ENCODE data around the gene RFX2. TPM values are rescaled to one million over a fixed set of nuclear protein-coding genes. Genes with fewer than 3 reads are reported as not detected.
"Not testable (repeated sequence)": the region's sequence is repeated elsewhere in the genome, so short reads cannot be mapped to it uniquely, and the experiment has no call there.

Gene RFX2
- total RNA-seq, 1 experiment from 2014 or later, result 9.7 TPM

DNA sequence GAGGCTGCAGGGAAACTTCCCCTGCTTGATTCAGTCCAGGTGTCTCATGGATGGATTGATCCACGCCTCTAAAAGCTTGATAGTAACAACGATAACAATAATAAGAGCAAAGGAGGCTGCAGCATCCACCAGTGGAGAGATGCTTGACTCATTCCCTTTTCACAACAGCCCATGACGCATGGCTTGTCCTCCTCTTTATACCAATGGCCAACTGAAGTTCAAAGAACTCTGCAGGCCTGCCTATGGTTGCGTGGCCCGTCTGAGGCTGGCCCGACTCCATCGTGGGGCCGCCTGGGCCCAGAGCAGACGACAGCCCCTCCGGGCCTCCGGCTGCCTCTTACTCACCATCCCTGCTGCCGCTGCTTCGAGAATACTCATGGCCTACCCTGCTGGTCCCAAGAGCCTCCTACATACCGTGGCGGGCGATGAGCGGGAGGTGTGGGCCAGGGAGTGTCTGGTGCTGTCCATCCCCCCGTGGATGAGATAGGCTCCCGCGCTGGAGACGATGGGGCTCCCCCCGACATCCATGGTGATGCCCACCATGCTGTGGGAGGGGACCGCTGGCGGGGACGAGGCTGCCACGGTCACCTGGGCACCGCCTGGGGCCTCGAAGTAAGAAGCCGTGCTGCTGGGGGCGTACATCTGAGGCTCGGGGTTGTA, 70.6 kb downstream of the RFX2 start:
- H3K27me3 ChIP-seq (replicated peaks), result no peaks in the 10 kb centered on the region
- no peak overlapping the region for H3K27ac ChIP-seq
- H3K36me3 ChIP-seq, result no peaks in the 10 kb centered on the region
- no peaks in the 10 kb centered on the region for H3K4me1 ChIP-seq (replicated peaks)
- H3K9me3 ChIP-seq (replicated peaks), result no peaks in the 10 kb centered on the region
- H3K4me3 ChIP-seq, result no peak overlapping the region
- peak in 1 of 2 experiments; percentile 36 for DNase-seq (ENCODE audit: low read depth in 1 of 2, low spot score in 2 of 2)

GRCh38 chr19:6038634-6039405, 71.5 kb downstream of the RFX2 start:
- H3K27me3 ChIP-seq (replicated peaks), result no peaks in the 10 kb centered on the region
- H3K27ac ChIP-seq, result no peak overlapping the region
- H3K4me1 ChIP-seq (replicated peaks), result no peaks in the 10 kb centered on the region
- no peaks in the 10 kb centered on the region for H3K9me3 ChIP-seq (replicated peaks)
- no peaks in the 10 kb centered on the region for H3K36me3 ChIP-seq
- no peak overlapping the region for H3K4me3 ChIP-seq
- DNase-seq (ENCODE audit: low read depth in 1 of 2, low spot score in 2 of 2), result peak in 1 of 2 experiments; percentile 4

DNA sequence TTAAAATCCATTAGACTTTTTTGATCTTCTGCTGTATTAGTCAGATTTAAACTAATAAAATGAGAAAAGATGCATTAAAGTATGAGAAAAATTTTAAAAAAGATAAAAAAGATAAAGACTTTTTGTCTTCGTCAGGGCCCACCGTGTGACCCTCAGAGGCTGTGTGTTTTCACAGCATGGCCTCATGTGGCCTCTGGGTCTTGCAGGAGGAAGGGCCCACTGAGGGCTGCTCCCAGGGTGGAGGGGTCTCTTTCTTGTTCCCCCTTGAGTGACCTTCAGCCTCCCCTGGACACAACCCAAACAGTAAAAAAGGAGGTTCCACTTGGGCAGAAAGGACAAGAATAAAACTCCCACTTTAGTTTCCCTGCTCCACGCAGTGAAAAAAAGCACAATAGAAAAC, 75.3 kb downstream of the RFX2 start:
- Histone ChIP-seq H3K4me3 (no peak overlapping the region), H3K36me3 (no peaks in the 10 kb centered on the region), H3K27ac (no peak overlapping the region), H3K9me3 (replicated peaks) (no peaks in the 10 kb centered on the region), H3K27me3 (replicated peaks) (no peaks in the 10 kb centered on the region), H3K4me1 (replicated peaks) (no peaks in the 10 kb centered on the region)
- DNase-seq (ENCODE audit: low read depth in 1 of 2, low spot score in 2 of 2), result peak in 1 of 2 experiments; percentile 19

DNA sequence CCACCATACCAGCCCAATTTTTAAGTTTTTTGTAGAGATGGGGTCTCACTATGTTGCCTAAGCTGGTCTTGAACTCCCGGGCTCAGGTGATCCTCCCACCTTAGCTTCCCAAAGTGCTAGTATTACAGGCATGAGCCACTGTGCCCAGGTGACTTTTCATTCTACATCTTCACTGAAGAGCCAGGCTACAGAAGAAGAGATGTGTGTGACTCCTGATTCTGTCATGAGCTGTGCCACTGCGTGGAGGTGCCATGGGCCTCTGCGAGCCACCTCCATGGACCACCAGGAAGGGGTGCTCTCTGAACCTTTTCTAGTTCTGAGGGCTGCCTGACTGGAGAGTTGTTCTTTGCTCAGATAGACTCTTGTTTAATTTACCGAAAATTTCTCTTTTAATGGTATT, 75.8 kb downstream of the RFX2 start:
- peak in 1 of 2 experiments; percentile 22 for DNase-seq (ENCODE audit: low read depth in 1 of 2, low spot score in 2 of 2)
- Histone ChIP-seq H3K9me3 (replicated peaks) (no peaks in the 10 kb centered on the region), H3K4me3 (no peak overlapping the region), H3K36me3 (no peaks in the 10 kb centered on the region), H3K4me1 (replicated peaks) (no peaks in the 10 kb centered on the region), H3K27me3 (replicated peaks) (no peaks in the 10 kb centered on the region), H3K27ac (no peak overlapping the region)

DNA sequence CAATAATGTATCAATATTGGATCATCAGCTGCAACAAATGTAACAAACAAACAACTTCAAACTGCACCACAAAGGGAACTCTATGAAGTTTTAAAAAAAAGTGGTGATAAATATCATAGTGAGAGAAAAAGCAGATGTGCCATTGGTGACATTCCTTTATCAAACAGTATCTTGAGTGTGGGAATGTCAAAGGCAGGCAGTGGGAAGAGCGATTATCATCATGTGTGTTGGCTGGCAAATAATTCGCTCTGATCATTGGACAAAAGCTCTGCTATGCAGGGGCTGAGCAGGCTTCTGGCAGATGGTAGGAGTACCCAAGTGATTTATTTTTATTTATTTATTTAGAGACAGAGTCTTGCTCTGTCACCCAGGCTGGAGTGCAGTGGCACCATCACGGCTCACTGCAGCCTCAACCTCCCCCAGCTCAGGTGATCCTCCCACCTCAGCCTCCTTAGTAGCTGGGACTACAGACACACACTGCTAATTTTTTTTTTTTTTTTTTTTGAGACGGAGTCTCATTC, 76.5 kb downstream of the RFX2 start:
- Histone ChIP-seq H3K4me3 (no peak overlapping the region), H3K9me3 (replicated peaks) (no peaks in the 10 kb centered on the region), H3K27ac (no peak overlapping the region), H3K27me3 (replicated peaks) (no peaks in the 10 kb centered on the region), H3K36me3 (no peaks in the 10 kb centered on the region), H3K4me1 (replicated peaks) (no peaks in the 10 kb centered on the region)
- DNase-seq (ENCODE audit: low read depth in 1 of 2, low spot score in 2 of 2), result no peak

DNA sequence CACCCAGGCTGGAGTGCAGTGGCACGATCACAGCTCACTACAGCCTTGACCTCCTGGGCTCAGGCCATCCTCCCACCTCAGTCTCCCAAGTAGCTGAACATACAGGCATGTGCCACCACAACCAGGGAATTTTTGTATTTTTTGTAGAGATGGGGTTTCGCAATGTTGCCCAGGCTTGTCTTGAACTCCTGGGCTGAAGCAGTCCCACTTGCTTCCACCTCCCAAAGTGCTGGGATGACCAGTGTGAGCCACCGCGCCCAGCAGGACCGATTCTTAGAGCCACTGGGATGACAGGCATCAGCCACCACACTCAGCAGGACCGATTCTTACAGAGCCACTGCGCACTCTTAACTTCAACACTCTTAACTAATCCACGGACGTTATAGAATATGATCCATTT, 77.5 kb downstream of the RFX2 start:
- Histone ChIP-seq H3K36me3 (no peaks in the 10 kb centered on the region), H3K9me3 (replicated peaks) (no peaks in the 10 kb centered on the region), H3K4me1 (replicated peaks) (no peaks in the 10 kb centered on the region), H3K27ac (no peak overlapping the region), H3K4me3 (no peak overlapping the region), H3K27me3 (replicated peaks) (no peaks in the 10 kb centered on the region)
- peak in 1 of 2 experiments; percentile 23 for DNase-seq (ENCODE audit: low read depth in 1 of 2, low spot score in 2 of 2)

DNA sequence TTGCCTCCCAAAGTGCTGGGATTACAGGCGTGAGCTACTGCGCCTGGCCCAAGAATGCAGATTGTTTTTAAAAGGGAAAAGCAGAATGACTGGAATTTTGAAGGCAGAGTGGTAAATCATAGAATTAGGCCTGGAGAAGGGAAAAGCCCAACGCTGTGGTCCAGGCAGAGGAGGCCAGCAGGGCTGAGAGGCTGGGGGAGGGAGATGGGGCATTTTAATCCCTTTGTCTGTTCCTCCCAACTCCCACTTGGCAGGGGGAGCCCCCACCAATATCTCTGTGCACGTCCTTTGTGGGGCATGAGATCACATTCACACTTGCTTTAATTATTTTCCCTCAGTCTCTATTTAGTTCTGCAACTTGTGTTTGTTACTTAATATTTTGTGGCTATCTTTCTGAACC, 77.9 kb downstream of the RFX2 start:
- DNase-seq (ENCODE audit: low read depth in 1 of 2, low spot score in 2 of 2), result peak in 1 of 2 experiments; percentile 13
- H3K4me3 ChIP-seq, result no peak overlapping the region
- no peaks in the 10 kb centered on the region for H3K36me3 ChIP-seq
- H3K9me3 ChIP-seq (replicated peaks), result no peaks in the 10 kb centered on the region
- H3K4me1 ChIP-seq (replicated peaks), result no peaks in the 10 kb centered on the region
- no peak overlapping the region for H3K27ac ChIP-seq
- H3K27me3 ChIP-seq (replicated peaks), result no peaks in the 10 kb centered on the region

GRCh38 chr19:6030214-6030507, 80.1 kb downstream of the RFX2 start:
- H3K4me1 ChIP-seq (replicated peaks), result no peaks in the 10 kb centered on the region
- H3K36me3 ChIP-seq, result no peaks in the 10 kb centered on the region

DNA sequence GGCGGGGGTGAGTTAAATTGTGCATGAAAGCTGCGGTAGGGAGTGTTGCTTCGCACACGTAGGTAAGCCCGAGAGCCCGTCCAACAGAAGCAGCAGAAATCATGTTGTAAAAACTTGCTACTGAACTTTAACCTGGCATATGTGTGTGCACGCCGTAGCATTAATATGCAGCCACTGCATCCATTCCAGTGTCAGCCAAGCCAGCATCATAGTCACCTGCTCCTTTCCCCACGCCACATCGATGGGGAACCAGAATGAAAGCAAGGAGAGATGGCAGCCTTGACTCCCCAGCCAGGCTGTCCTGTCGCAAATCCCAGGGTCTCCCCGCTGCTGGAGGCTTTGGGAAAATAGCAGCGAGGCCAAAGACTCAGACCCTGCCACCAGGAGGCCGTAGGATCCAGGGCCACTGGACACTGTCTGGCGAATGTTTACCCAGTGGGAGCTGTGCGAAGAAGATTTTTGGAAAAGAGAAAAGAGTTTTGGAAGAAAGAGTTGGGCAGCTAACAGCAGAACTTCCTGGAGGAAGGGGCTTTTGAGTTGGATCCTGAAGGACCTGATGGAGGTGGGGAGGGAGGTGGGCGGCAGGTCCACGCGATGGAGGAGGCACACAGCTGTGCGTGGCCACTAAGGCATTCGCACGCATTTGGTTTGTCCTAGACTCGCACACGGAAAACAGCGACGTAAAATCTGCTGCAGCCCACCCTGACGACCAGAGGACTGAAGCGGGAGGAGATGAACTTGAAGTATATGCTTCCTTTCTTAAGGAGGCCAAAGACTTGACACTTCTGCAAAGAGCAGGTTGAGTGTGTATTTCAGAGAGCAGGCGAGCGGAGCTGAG, 83.7 kb downstream of the RFX2 start:
- H3K27ac ChIP-seq, result no peak overlapping the region
- no peak overlapping the region for H3K4me3 ChIP-seq
- DNase-seq (ENCODE audit: low read depth in 1 of 2, low spot score in 2 of 2), result no peak
- no peaks in the 10 kb centered on the region for H3K36me3 ChIP-seq
- no peaks in the 10 kb centered on the region for H3K27me3 ChIP-seq (replicated peaks)
- H3K9me3 ChIP-seq (replicated peaks), result no peaks in the 10 kb centered on the region
- peaks cover 10% of the 10 kb centered on the region for H3K4me1 ChIP-seq (replicated peaks)

More at GRCh38 chr19:6030214-6030507, 80.1 kb downstream of the RFX2 start:
- H3K27me3 ChIP-seq (replicated peaks), result no peaks in the 10 kb centered on the region
- no peak overlapping the region for H3K27ac ChIP-seq
- H3K4me3 ChIP-seq, result no peak overlapping the region
- H3K9me3 ChIP-seq (replicated peaks), result no peaks in the 10 kb centered on the region
- peak in 1 of 2 experiments; percentile 9 for DNase-seq (ENCODE audit: low read depth in 1 of 2, low spot score in 2 of 2)

DNA sequence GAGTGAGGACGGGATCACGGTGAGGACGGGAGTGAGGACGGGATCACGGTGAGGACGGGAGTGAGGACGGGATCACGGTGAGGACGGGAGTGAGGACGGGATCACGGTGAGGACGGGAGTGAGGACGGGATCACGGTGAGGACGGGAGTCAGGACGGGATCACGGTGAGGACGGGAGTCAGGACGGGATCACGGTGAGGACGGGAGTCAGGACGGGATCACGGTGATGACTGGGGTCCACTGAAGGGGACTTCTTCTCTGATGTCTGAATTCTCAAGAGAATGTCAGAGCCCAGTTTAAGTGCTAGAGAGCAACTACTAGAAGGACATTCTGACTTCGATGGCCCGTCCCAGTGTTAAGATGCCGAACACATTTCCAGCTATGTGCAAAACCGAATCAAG, 85.5 kb downstream of the RFX2 start:
- H3K4me3 ChIP-seq; DNase-seq (ENCODE audit: low read depth in 1 of 2, low spot score in 2 of 2); H3K27ac ChIP-seq; H3K36me3 ChIP-seq; H3K9me3 ChIP-seq (replicated peaks); H3K27me3 ChIP-seq (replicated peaks): not testable (repeated sequence)
- peaks cover 10% of the 10 kb centered on the region for H3K4me1 ChIP-seq (replicated peaks)

DNA sequence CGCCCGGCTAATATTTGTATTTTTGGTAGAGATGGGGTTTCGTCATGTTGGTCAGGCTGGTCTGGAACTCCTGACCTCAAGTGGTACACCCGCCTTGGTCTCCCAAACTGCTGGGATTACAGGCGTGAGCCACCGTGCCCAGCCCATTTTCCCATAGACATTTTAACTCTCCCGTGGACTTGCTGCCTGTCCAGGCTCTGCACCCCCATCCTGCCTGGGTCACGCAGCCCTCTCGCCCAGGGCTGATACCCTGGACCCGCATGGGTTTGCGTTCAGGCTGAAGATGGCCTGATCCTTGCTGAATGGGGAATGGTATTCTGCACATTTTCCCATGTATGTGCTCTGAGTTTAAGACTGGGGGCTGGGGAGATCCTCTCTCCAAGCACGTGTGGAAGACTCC, 86.4 kb downstream of the RFX2 start:
- no peaks in the 10 kb centered on the region for H3K9me3 ChIP-seq (replicated peaks)
- no peak overlapping the region for H3K4me3 ChIP-seq
- peaks cover 10% of the 10 kb centered on the region for H3K4me1 ChIP-seq (replicated peaks)
- no peaks in the 10 kb centered on the region for H3K36me3 ChIP-seq
- DNase-seq (ENCODE audit: low read depth in 1 of 2, low spot score in 2 of 2), result no peak
- H3K27ac ChIP-seq, result no peak overlapping the region
- H3K27me3 ChIP-seq (replicated peaks), result no peaks in the 10 kb centered on the region

DNA sequence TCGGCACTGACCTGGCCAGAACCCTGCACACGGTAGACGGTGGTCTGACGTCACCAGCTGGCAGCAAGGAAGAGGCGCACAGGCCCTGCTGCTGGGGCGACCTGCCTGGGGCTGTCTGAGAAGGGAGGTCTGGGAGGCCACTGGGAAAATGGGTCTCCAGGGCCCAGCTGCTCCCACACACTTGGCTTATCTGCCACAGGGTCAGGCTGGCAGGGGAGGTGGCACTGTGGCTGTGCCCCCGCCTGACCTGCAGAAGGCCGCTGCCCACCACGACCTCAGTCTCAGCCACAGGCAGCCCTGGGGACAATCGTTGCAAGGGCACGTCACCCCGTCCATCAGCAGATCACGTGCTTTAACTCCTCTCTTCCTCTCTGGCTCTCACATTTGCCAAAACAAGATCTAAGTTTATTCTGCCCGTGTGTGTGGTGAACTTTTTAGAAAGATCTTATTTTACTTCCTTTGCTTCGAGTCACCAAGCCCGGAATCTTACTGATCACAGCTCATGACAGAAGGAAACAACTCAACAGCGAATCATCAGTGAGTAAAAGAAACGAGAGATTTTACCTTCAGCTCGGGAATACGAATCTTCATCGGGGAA, 87.1 kb downstream of the RFX2 start:
- Histone ChIP-seq H3K36me3 (no peaks in the 10 kb centered on the region), H3K27ac (no peak overlapping the region; the same call in 1 of the 2 replicates), H3K4me1 (replicated peaks) (peaks cover 10% of the 10 kb centered on the region), H3K9me3 (replicated peaks) (no peaks in the 10 kb centered on the region), H3K27me3 (replicated peaks) (no peaks in the 10 kb centered on the region), H3K4me3 (no peak overlapping the region)
- DNase-seq (ENCODE audit: low read depth in 1 of 2, low spot score in 2 of 2), result no peak

DNA sequence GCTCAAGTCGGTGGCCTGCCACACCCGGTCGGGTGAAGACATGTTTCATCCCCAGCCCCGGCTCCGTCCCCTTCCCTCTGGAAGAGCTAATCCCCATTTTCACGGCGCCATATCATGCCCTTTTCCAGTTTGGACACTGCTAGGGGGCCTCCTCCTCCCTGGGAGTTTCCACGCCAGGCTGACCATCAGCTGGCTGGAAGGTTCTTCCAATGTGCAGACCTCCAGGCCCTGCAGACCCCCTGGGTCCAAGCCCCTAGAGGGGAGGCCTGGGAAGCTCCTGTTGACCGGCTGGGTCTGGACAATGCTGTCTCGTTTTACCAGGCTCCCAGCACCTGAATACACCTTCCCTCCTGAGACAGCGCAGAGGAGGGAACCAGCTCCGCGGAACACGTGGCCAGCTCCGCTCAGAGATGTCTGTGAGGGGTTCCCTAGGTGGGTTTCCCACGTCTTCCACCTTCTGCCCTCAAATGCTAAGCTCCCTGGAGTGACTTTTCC, 87.7 kb downstream of the RFX2 start:
- H3K36me3 ChIP-seq, result no peaks in the 10 kb centered on the region
- no peak overlapping the region for H3K27ac ChIP-seq

More for the DNA sequence above, 87.7 kb downstream of the RFX2 start:
- Histone ChIP-seq H3K4me3 (no peak overlapping the region), H3K27me3 (replicated peaks) (no peaks in the 10 kb centered on the region), H3K9me3 (replicated peaks) (no peaks in the 10 kb centered on the region), H3K4me1 (replicated peaks) (peaks cover 10% of the 10 kb centered on the region)
- no peak for DNase-seq (ENCODE audit: low read depth in 1 of 2, low spot score in 2 of 2)

Data from SJSA1 (cell line).